ENCODE results near the gene AURKAIP1.
A peak's percentile ranks its signal among the peaks of the same experiment; 100 is the strongest.

GRCh38 chr1:1324524-1325287 is 50.3 kb downstream of the AURKAIP1 start, which contains the start of the genes CPTP and INTS11:
- TF ChIP-seq POLR2AphosphoS5 (IDR thresholded peaks at IDR 0.05) (peak; percentile 94 to 96), CTCF (IDR thresholded peaks at IDR 0.05) (no peak), POLR2A (IDR thresholded peaks at IDR 0.05; ENCODE audit: low read depth) (peak; percentile 48)
